ENCODE results near the gene AVEN. TPM values are rescaled to one million over a fixed set of nuclear protein-coding genes. Genes with fewer than 3 reads are reported as not detected.
"Not testable (repeated sequence)": the region's sequence is repeated elsewhere in the genome, so short reads cannot be mapped to it uniquely, and the experiment has no call there.

Gene AVEN, protein sequence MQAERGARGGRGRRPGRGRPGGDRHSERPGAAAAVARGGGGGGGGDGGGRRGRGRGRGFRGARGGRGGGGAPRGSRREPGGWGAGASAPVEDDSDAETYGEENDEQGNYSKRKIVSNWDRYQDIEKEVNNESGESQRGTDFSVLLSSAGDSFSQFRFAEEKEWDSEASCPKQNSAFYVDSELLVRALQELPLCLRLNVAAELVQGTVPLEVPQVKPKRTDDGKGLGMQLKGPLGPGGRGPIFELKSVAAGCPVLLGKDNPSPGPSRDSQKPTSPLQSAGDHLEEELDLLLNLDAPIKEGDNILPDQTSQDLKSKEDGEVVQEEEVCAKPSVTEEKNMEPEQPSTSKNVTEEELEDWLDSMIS
- total RNA-seq: 21.2 TPM
- long read RNA-seq, partial matches to known transcripts: 3 of 5 reads
- long read RNA-seq, other reads (novel, unspliced or antisense): 1 of 5 reads

DNA sequence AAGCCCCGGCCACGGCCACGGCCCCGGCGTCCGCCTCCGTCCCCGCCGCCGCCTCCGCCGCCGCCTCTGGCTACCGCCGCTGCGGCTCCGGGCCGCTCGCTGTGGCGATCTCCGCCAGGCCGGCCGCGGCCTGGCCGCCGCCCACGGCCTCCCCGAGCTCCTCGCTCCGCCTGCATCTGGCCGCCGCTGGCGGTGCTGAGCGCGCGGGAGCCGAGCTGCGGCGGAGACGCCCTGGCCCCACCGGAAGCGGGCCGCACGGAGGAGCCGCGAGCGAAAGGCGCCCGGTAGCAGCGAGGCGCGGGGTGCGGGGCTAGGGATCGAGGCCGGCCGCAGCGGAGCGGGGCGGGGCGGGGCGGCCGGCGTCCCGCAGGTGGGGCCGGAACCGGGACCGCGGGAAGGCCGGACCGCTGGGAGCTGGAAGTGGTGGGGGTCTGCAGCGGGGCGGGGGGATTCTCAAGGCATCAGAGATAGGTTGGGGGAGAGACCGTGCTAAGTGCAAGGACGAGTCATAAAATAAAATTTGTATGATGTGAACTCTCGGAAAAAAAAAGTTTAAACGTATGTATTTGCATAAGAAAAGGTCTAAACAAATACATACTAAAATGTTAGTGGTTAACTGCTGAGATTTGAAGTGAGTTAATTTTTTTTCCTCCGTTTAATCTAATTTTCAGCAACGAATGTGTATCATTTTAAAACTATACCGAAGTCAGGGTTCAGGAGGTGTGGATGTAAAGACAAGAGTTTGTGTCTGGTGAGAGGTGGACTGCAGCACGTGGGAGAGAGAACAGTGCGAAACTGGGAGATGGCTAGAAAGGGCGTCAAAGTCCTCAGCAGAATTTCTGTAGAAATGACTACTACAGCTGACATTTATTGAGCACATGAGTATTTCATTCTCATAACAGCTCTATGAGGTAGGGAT lies at the start of gene AVEN:
Gene AVEN, minus strand, starts transcription at position 334 of the 919 bp plus-strand sequence. Its CDS starts 158 bp downstream, at position 176.
- no peak for DNase-seq (ENCODE audit: low spot score)

DNA sequence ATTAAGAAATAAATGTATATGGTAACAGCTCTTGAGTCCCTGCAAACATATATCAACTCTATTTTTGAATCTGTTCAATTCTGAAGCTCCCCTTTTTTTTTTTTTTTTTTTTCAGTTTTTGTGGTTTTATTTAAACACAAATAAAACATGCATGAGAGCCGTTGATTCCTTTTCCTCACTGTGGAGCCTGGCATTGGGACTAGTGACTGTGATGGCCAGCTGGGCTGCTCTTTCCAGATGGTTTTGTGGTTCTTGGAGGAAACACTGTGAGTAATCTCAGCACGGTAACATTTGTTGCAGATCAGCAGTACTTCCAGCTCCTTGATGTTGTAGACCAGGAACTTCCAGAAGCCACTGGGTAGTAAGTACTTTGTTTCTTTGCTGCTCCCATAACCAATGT lies 46.7 kb upstream of the AVEN start:
- DNase-seq (ENCODE audit: low spot score): no peak

DNA sequence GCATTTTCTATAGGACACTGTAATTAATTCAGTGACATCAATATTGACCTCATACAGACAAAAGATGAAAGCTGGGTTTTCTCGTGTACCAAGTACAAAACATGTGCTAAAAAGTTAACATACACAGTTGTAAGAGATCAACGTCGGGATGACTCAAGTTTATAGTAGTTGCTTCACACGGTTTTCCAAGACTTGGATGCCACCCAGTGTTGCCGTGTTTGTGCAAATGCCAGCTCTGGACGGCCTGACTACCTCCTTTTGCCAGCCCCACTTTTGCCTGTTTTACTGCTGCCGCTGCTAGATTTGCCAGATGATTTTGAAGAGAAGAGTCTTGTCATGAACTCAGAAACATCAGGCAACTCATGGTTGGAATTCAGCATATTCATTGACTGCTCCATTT lies 45.1 kb upstream of the AVEN start:
- DNase-seq (ENCODE audit: low spot score): no peak

DNA sequence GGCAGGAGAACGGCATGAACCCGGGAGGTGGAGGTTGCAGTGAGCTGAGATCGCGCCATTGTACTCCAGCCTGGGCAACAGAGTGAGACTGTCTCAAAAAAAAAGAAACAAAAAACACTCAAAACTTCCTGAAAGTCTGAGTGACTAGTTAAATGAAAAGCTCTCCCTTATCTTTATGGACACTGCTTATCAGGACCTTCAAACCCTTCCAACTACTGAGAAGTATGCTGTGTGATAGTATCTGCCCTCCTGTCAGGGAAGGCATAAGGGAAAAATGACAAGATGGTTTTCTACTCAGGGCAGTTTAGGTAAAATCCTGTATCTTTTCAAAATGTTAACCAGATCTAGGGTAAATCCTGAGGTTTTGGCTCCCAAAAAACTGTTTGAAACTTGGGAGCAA lies 40.9 kb upstream of the AVEN start:
- DNase-seq (ENCODE audit: low spot score): no peak

DNA sequence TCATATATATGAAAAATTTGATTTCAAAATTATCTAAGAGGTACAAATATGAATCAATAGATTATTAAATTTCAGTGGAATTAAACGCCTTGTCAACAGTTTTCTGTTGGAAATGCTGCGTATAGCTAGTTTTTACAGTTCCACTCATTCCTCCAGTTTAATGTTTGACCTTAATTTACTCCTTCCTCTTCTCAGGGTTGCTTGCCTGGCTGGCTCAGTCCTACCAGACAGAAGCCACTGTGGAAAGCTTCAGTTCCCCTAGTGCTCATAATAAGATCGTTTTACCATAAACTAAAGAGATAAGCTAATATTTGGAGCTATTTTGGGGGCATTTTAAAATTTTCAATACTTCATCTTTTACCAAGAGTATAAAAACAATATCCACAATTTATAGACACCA lies 39.9 kb upstream of the AVEN start:
- DNase-seq (ENCODE audit: low spot score): no peak

DNA sequence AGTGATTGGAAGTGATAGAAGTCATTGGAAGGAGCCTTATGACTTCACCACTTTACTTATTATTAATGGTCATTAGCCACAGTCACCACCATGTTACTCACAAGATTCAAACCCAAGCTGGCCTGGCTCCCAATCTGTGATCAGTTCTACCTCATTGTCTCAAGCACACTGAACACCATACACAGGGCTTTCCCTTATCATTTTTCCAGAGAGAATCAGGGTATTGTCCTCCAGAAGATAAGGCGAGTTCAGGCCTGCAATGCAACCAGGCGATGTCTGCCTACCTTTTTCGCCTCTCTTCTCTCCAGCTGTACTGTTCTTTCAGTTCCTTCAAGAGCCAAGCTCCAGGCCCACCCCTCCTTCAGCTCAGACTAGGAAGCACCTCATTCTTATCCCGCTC lies 37.8 kb upstream of the AVEN start:
- DNase-seq (ENCODE audit: low spot score): no peak

DNA sequence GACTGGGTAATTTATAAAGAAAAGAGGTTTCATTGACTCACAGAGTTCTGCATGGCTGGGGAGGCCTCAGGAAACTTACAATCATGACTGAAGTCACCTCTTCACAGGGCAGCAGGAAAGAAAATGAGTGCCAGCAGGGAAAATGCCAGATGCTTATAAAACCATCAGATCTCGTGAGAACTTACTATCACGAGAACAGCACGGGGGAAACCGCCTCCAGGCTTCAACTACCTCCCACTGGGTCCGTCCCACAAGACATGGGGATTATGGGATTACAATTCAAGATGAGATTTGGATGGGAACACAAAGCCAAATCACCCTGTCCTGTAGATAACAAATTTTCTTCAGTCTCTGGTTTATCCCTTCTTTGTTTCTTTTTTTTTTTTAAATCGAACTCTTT lies 31.0 kb upstream of the AVEN start:
- no peak for DNase-seq (ENCODE audit: low spot score)

DNA sequence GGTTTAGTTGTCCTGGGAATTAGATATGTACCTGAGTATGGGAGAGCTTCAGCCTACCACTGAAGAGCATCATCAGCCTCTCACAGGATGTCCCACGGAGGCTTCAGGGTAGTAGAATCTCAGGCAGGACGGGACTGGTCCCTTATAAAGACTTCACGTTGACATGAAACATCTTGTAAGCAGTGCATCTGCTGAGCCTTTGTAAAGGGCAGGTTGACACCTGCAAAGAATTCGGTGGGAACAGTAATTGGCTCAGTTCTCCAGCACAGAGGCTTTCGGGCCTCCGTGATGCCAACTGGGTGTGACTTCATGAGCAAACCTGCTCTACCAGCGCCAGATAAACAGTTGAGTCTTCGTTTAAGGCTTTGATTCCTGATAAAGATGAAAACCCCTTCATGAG lies 26.9 kb upstream of the AVEN start:
- DNase-seq (ENCODE audit: low spot score): no peak

DNA sequence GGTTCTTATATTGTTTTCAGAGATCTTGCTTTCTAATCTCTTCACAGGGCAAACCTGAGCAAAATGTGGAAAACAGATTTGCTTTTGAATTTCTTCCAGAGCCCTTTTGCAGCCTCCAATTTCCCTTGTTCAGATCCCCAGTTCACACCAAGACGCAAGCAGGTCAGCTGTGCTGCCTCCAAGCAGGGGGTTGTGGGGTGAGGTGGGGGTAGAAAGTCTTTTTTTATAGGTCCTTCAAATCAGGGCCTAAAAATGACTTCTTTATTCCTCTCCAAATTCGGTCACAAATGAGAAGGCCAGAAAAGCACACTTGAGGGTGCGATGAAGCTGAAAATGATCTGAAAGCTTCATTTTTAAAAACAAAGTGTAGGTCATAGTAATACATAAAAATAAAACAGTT lies 26.3 kb upstream of the AVEN start:
- no peak for DNase-seq (ENCODE audit: low spot score)

DNA sequence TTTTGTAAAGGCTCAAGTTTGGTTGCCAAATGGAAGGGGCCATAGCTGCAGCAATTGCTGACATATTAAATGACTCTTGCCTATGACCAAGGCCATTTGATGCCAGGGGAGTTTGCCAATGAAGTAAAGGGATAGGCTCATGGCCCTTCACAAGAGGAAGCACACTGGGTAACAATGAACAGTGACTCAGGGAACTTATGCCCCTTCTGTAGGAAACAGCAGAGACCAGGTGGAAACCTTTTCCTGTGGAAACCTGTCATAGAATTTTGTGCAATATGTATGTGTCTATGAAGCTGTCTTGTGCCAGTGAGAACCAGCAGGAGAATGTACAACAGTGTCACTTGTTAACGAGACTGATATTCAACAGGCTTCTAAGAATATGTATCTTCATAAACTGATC lies 25.4 kb upstream of the AVEN start:
- no peak for DNase-seq (ENCODE audit: low spot score)

DNA sequence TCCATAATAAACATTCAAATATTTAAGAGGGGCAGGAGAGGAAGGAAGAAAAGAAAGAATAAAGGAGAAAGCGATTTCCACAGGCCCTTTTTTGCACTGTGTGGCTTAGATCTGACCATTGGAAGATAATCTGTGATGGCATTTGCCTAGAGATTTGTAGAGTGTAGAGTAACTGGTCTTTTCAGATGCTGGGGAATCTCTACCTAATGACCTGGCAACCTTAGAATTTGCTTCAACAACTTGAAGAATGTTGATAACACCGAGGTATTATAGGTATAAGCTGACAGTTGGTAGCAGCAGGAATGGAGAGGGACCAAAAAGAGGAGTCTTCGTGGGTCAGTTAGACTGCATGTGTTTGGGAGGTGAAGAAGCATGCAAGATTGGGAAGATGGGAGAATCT lies 20.9 kb upstream of the AVEN start:
- DNase-seq (ENCODE audit: low spot score): no peak

DNA sequence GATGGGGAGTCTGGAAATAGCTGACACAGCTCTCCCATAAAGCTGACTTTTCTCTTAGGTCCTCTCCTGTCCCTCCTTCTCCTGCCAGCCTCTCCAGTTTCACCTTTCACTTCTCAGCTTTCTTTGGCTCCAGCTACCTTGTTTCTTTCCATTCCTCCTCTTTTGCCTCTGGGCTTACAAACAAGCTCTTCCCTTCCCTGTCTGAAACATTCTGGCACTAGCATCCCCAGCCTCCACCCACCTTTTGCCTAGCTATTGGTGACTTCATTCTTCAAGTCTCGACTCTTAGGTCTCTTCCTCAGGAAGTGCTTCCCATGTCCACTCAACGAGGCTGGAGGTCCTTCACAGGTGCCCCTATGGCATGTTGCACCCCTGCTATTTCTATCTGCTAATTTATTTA lies 20.5 kb upstream of the AVEN start:
- no peak for DNase-seq (ENCODE audit: low spot score)

DNA sequence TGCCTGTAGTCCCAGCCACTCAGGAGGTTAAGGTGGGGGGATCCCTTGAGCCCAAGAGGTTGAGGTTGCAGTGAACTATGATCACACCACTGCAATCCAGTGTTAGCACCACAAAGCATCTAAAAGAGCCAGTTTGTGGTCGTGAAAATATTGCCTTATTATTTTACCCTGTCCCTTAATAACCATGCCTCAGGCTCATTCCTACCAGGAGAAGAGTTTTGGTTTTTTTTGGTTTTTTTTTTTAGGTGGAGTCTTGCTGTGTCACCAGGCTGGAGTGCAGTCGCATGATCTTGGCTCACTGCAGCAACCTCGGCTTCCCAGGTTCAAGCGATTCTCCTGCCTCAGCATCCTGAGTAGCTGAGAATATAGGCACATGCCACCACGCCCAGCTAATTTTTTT lies 17.9 kb upstream of the AVEN start:
- DNase-seq (ENCODE audit: low spot score): no peak

DNA sequence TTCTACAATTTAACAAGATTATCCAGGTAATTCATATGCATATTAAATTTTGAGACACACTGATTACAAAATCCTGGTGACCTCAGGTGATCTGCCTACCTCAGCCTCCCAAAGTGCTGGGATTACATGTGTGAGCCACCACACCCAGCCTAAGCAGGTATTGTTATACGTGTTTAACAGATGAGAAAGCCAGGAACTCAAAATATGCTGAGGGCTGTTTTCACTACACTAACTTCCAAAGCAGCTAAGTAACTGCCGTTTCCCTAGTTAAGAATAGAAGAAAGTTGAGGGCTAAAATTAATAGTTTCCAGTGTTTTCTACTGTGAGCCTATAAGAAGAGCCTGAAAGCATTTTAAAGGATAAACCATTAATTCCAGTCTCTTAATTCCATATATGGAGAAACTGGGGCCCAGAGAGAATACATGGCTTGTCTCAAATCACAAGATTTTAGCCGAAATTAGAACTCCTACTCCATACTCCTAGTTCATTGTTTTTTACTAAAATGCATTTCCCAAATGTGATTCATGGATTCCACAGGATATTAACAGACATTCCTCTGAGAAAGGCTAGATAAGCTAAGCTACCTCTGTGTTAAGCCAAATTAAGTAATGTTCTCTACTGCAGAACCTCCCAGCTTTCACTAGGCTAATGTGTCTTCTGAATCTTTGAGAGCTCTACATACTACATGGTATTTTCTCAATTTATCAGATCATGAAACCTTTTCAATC lies 17.0 kb upstream of the AVEN start:
- no peak for DNase-seq (ENCODE audit: low spot score)

DNA sequence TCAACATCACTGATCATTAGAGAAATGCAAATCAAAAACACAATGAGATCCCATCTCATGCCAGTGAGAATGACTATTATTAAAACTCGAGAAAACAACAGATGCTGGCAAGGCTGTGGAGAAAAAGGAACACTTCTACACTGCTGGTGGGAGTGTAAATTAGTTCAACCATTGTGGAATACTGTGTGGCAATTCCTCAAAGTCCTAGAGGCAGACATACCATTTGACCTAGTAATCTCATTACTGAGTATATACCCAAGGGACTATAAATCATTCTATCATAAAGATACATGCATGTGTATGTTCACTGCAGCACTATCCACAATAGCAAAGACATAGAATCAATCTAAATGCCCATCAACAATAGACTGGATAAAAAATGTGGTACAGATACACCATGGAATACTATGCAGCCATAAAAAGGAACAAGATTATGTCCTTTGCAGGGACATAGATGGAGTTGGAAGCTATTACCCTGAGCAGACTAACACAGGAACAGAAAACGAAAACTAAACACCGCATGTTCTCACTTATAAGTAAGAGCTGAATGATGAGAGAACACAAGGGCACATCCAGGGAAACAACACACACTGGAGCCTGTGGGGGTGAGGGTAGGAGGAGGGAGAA lies 15.2 kb upstream of the AVEN start:
- no peak for DNase-seq (ENCODE audit: low spot score)

DNA sequence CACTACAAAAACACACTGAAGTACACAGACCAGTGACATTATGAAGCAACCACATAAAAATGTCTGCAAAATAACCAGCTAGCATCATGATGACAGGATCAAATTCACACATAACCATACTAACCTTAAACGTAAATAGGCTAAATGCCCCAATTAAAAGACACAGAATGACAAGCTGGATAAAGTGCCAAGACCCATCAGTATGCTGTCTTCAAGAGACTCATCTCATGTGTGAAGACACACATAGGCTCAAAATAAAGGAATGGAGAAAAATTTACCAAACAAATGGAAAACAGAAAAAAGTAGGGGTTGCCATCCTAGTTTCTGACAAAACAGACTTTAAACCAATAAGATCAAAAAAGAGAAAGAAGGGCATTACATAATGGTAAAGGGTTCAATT lies 11.4 kb upstream of the AVEN start:
- not testable (repeated sequence) for DNase-seq (ENCODE audit: low spot score)

DNA sequence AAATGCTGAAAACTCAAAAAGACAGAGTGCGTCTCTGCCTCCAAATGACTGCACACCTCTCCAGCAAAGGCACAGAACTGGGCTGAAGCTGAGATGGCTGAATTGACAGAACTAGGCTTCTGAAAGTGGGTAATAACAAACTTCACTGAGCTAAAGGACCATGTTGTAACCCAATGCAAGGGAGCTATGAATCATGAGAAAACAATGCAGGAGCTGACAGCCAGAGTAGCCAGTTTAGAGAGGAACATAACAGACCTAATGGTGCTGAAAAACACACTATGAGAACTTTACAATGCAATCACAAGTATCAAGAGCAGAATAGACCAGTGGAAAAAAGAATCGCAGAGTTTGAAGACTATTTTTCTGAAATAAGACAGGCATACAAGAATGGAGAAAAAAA lies 10.1 kb upstream of the AVEN start:
- DNase-seq (ENCODE audit: low spot score): no peak

DNA sequence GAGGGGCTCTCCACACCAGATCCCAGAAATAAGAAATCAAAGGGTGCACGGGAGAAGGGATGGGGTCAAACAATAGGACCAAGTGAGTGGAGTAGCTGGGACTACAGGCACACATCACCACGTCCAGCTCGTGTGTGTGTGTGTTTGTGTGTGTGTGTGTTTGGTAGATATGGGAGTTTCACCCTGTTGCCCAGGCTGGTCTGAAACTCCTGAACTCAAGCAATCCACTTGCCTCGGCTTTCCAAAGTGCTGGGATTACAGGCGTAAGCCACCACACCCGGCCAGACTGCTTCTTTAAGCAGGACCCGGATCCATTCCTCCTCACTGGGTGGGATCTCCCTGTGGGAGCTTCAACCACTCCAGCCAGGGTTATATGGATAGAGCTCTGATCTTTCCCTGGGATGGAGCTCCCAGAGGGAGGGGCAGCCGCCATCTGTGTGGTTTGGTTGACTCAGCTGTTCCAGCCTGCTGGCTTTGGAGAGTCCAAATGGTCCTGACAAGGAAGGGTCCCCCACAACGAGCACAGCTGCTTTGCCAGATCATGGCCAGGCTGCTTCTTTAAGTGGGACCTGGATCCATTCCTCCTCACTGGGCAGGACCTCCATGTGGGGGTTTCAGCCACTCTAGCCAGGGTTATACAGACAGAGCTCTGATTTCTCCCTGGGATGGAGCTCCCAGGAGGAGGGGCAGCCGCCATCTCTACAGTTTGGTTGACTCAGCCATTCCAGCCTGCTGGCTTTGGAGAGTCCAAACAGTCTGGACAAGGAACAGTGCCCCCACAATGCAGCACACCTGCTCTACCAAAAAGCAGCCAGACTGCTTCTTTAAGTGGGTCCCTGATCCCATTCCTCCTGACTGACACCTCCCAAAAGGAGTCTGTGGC lies 9.1 kb upstream of the AVEN start:
- DNase-seq (ENCODE audit: low spot score): no peak

DNA sequence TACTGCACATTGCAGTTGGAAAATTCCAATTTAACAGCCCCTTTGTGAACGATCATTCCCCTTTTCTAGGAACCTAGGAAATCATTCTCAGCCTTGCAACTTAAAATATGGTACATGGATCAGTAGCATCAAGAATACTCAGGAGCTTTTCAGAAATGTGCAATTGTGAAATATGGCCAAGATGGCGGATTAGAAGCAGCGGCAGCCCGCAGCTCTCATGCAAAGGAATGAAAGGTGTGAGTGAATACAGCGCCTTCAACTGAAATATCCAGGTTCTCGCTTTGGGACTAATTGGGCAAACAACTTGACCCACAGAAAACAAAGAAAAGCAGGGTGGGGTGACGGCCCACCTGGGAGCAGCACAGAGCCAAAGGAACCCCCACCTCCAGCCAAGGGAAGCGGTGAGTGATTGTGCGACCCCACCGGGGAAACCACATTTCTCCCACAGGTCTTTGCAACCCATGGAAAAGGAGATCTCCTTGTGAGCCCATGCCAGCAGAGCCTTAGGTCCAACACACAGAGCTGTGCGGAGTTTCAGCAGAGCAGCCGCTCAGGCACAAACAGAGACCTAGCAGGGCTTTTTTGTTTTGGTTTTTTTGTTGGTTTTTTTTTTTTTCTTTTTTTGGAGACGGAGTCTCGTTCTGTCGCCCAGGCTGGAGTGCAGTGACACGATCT lies 7.6 kb upstream of the AVEN start:
- DNase-seq (ENCODE audit: low spot score): no peak

DNA sequence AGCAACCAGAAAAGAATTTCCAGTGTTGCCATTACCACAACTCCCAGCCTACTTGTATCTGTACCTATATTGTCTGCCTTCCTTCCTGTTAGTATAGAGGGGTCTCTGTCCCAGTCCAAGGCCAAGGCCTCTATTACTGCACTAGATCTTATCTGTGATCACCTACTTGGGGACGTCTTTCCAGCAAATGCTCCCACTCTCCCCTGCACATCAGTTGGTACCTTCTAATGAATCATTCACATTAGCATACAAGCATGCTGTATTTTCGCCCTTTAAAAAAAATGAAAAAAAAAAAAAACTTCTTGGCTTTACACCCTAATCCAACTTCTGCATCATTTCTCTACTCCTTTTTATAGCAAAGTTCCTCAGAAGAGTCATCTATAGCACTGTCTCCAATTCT lies 4.8 kb upstream of the AVEN start:
- DNase-seq (ENCODE audit: low spot score): no peak
